K562 (cell line): ENCODE results near the gene MIDN. TPM values are rescaled to one million over a fixed set of nuclear protein-coding genes. Genes with fewer than 3 reads are reported as not detected.

Experiments used
- BRF1 ChIP-seq: IDR thresholded peaks from 3 replicates; pipeline ENCODE4 v1.6.1; 2011; ENCODE audit warnings: borderline replicate concordance, mild to moderate bottlenecking; ENCODE audit not compliant: insufficient read length; ENCODE audit errors: extremely low read depth
- CXXC5 ChIP-seq: fragments of 250-450 bp; sonication (Bioruptor Pico); IDR thresholded peaks from 2 replicates; pipeline ENCODE4 v1.8.0; 2022; ENCODE audit warnings: inconsistent platforms, mild to moderate bottlenecking, moderate library complexity
- DMBX1 ChIP-seq: fragments of 250-450 bp; sonication (Bioruptor Pico); IDR thresholded peaks from 2 replicates; pipeline ENCODE4 v1.8.0; 2022; ENCODE audit warnings: inconsistent platforms, mild to moderate bottlenecking, moderate library complexity, borderline replicate concordance
- GABPB1 ChIP-seq: sonication (generic); formaldehyde crosslinking; IDR thresholded peaks from 2 replicates; pipeline ENCODE4 v1.8.0; 2022; ENCODE audit warnings: mild to moderate bottlenecking, missing genetic modification reagents
- MYC ChIP-seq, 2 experiments: fragments of 250-450 bp in 1 of 2; sonication (Bioruptor Pico) in 1 of 2; IDR thresholded peaks; 2 replicates each; pipeline versions ENCODE4 v1.5.1 to v1.6.1; 2012 to 2021; ENCODE audit warnings: low read depth in 2 of 2, borderline replicate concordance in 1 of 2, improper control_type of control experiment in 1 of 2, low read length in 1 of 2, mild to moderate bottlenecking in 1 of 2, moderate library complexity in 1 of 2
- NCOR1 ChIP-seq: fragments of 450-650 bp; IDR thresholded peaks from 2 replicates; pipeline ENCODE4 v1.6.1; 2016; ENCODE audit warnings: mild to moderate bottlenecking, moderate library complexity
- NONO ChIP-seq, 2 experiments: fragments of 200-400 bp in 1 of 2; fragments of 450-650 bp in 1 of 2; formaldehyde crosslinking in 1 of 2; IDR thresholded peaks; 2 replicates each; pipeline ENCODE4 v1.6.1; 2017; ENCODE audit warnings: low read depth in 2 of 2, mild to moderate bottlenecking in 2 of 2, moderate library complexity in 2 of 2, low read length in 1 of 2
- POLR2A ChIP-seq: fragments of 450-650 bp; conservative IDR thresholded peaks from 2 replicates; pipeline ENCODE4 v1.6.1; 2016
- POLR2AphosphoS5 ChIP-seq: IDR thresholded peaks from 2 replicates; pipeline ENCODE4 v1.6.1; 2011; ENCODE audit warnings: mild to moderate bottlenecking, low read depth, low read length, moderate library complexity; ENCODE audit not compliant: control insufficient read depth, insufficient read depth
- RBM39 ChIP-seq: fragments of 200-400 bp; formaldehyde crosslinking; optimal IDR thresholded peaks from 2 replicates; pipeline ENCODE3; 2018; ENCODE audit warnings: low read depth, low read length
- SIN3A ChIP-seq, 2 experiments: fragments of 150-350 bp in 1 of 2; IDR thresholded peaks; 2 replicates each; pipeline ENCODE4 v1.6.1; 2011 to 2016; ENCODE audit warnings: borderline replicate concordance in 2 of 2, low read depth in 2 of 2, low read length in 2 of 2, mild to moderate bottlenecking in 2 of 2, moderate library complexity in 2 of 2; ENCODE audit not compliant: control insufficient read depth in 1 of 2
- SMAD3 ChIP-seq: fragments of 450-650 bp; formaldehyde crosslinking; conservative IDR thresholded peaks from 2 replicates; pipeline ENCODE4 v1.4.0; 2020; ENCODE audit warnings: mild to moderate bottlenecking
- SMC3 ChIP-seq: conservative IDR thresholded peaks from 2 replicates; pipeline ENCODE4 v1.6.1; 2011; ENCODE audit warnings: low read depth, low read length, improper control_type of control experiment; ENCODE audit not compliant: insufficient read depth
- SPI1 ChIP-seq: IDR thresholded peaks from 2 replicates; pipeline ENCODE4 v1.6.1; 2011; ENCODE audit warnings: low read depth, low read length, control low read depth, borderline replicate concordance
- U2AF2 ChIP-seq: fragments of 200-400 bp; formaldehyde crosslinking; optimal IDR thresholded peaks from 2 replicates; pipeline ENCODE3; 2017; ENCODE audit warnings: low read depth, mild to moderate bottlenecking, low read length
- ZNF586 ChIP-seq: fragments of 450-650 bp; formaldehyde crosslinking; conservative IDR thresholded peaks from 2 replicates; pipeline ENCODE4 v1.4.0; 2020; ENCODE audit warnings: mild to moderate bottlenecking, moderate library complexity
- ZNF740 ChIP-seq, 3 experiments: fragments of 200-800 bp in 1 of 3; sonication (Bioruptor generic) in 1 of 3; sonication (generic) in 1 of 3; formaldehyde crosslinking in 1 of 3; IDR thresholded peaks; 2 replicates each; pipeline versions ENCODE4 v1.6.1 to v1.8.0; 2016 to 2022; ENCODE audit warnings: mild to moderate bottlenecking in 2 of 3, missing compliant biosample characterization in 2 of 3, missing genetic modification characterization in 2 of 3, missing genetic modification reagents in 1 of 3
- polyA plus RNA-seq, 8 experiments: library from polyadenylated mRNA; depleted of rRNA in 4 of 8; stranded (reverse) in 5 of 8; unstranded in 3 of 8; fragments of >200 nt; fragmentation: Nextera tagmentation in 2 of 8; fragmentation: Illumina TruSeq in 1 of 8; extraction: Ambion mirVana in 2 of 8; extraction: Trizol in 1 of 8; gene quantifications; 2 replicates each; pipeline versions ENCODE4 v1.2.1 to v1.2.3, GENCODE V29; 2011 to 2014; ENCODE audit warnings: inconsistent platforms in 1 of 8, missing spikeins in 1 of 8
- total RNA-seq, 7 experiments: library from RNA; depleted of rRNA in 6 of 7; stranded (reverse); fragments of >200 nt in 6 of 7; fragmentation: Illumina TruSeq in 2 of 7; extraction: Trizol in 2 of 7; gene quantifications; 2 replicates each; pipeline versions ENCODE4 v1.2.1 to v1.2.3, GENCODE V29; 2011 to 2021; ENCODE audit warnings: low replicate concordance in 1 of 7
- TF ChIP-seq, protein P1 (sequence below): fragments of 250-450 bp; sonication (Bioruptor Pico); IDR thresholded peaks from 2 replicates; pipeline ENCODE4 v1.5.0; 2022; ENCODE audit warnings: mild to moderate bottlenecking
- TF ChIP-seq, protein P2 (sequence below): sonication (generic); formaldehyde crosslinking; IDR thresholded peaks from 2 replicates; pipeline ENCODE4 v1.9.0; 2022; ENCODE audit warnings: mild to moderate bottlenecking, missing genetic modification reagents

Gene MIDN
- total and polyA plus RNA-seq, 9 of the 15 experiments (the other 6 are each of a cell fraction or from before 2014, with no cell fraction given), result 0.17 to 120 (median 10.1) TPM

DNA sequence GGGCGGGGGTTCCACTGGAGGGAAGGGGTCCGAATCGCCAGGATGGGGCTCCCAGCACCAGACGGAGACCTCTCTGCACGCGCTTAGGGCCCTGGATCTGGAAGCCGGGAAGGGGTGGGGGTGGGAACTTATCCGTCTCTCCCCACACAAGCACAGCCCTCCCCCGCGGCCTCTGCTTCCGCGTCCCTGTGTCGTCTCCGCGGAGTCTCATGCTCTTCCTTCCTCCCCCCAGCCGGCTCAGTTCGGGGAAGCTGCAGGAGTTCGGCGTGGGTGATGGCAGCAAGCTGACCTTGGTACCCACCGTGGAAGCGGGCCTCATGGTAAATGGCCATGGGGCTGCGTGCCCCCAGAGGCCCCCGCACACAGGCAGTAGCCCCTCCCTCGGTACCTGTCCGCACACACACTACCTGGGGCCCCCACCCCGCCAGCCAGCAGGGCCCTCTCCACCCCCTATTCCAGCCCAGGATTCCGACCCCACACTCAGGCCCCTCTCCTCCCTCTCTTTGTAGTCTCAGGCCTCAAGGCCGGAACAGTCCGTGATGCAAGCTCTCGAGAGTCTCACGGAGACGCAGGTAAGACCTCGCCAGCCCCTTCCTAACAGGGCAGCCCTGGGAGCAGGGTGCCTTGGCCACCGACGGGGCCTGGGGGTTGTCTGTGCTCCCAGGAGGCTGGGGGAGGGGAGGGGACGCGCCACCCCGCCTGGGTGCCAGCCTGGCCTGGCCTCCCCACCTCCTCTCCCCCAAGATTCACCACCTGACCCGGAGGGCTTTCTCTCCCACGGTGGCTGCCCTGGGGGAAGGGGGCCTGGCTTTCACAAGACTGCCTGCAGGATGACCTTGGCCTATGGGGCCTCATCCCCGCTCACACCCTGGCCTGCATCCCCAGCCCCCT, 3.2 kb downstream of the MIDN start (continued):
- TF ChIP-seq MYC (IDR thresholded peaks at IDR 0.05; ENCODE audit: low read depth, low read length) (peak; percentile 59; the same call in 1 of the 2 replicates), MYC (CRISPR knock-in tag; IDR thresholded peaks at IDR 0.05; ENCODE audit: borderline replicate concordance, low read depth) (0 out of 2 replicates have a peak, but pooled peaks have one; percentile 38), U2AF2 (no peak), DMBX1 (CRISPR knock-in tag) (peak; percentile 19; the same call in 1 of the 2 replicates), ZNF740 (CRISPR knock-in tag; IDR thresholded peaks at IDR 0.05) (peak; percentile 13; the same call in 1 of the 2 replicates), ZNF740 (tag; IDR thresholded peaks at IDR 0.05) (no peak), GABPB1 (peak; percentile 40; the same call in 1 of the 2 replicates), SMC3 (no peak), SMAD3 (CRISPR knock-in tag) (no peak), SPI1 (peak; percentile 46; the same call in 1 of the 2 replicates), NONO (IDR thresholded peaks at IDR 0.05; ENCODE audit: low read depth in 2 of 2, low read length in 1 of 2) (0 out of 4 replicates have a peak, but pooled peaks of 1 of the 2 experiments have one; percentile 36), POLR2AphosphoS5 (peak; percentile 40; the same call in 1 of the 2 replicates), NCOR1 (0 out of 2 replicates have a peak, but pooled peaks have one; percentile 5), ZNF586 (CRISPR knock-in tag) (0 out of 2 replicates have a peak, but pooled peaks have one; percentile 14), RBM39 (no peak), POLR2A (peak; percentile 56), SIN3A (IDR thresholded peaks at IDR 0.05; ENCODE audit: borderline replicate concordance in 2 of 2, control insufficient read depth in 1 of 2, low read depth in 2 of 2, low read length in 2 of 2) (peak; percentile 5 to 93; a peak in 1 of 4 replicates), BRF1 (no peak), CXXC5 (CRISPR knock-in tag) (peak; percentile 56)
- TF ChIP-seq, protein P1, sequence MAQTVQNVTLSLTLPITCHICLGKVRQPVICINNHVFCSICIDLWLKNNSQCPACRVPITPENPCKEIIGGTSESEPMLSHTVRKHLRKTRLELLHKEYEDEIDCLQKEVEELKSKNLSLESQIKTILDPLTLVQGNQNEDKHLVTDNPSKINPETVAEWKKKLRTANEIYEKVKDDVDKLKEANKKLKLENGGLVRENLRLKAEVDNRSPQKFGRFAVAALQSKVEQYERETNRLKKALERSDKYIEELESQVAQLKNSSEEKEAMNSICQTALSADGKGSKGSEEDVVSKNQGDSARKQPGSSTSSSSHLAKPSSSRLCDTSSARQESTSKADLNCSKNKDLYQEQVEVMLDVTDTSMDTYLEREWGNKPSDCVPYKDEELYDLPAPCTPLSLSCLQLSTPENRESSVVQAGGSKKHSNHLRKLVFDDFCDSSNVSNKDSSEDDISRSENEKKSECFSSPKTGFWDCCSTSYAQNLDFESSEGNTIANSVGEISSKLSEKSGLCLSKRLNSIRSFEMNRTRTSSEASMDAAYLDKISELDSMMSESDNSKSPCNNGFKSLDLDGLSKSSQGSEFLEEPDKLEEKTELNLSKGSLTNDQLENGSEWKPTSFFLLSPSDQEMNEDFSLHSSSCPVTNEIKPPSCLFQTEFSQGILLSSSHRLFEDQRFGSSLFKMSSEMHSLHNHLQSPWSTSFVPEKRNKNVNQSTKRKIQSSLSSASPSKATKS, result no peak
- TF ChIP-seq, protein P2, sequence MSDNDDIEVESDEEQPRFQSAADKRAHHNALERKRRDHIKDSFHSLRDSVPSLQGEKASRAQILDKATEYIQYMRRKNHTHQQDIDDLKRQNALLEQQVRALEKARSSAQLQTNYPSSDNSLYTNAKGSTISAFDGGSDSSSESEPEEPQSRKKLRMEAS (CRISPR knock-in tag), result 0 out of 2 replicates have a peak, but pooled peaks have one; percentile 17
